Lower leg skin (tissue), 4 donors: ENCODE measurements around the gene FAM114A1. TPM values are rescaled to one million over a fixed set of nuclear protein-coding genes. Genes with fewer than 3 reads are reported as not detected.

Source experiments
- DNase-seq, 2 donors: peaks; one replicate each; pipeline ENCODE4 v3.0.0-alpha.2; 2019; ENCODE audit warnings: low spot score in 2 of 2
- H3K4me3 ChIP-seq: fragments of 200-600 bp; sonication (generic); 2 replicates; pipeline ENCODE4 v1.5.1; 2017; ENCODE audit warnings: mild to moderate bottlenecking, low read depth; ENCODE audit not compliant: poor library complexity, severe bottlenecking
- POLR2A ChIP-seq, 2 donors: fragments of 450-650 bp; IDR thresholded peaks; one replicate each; pipeline ENCODE4 v1.6.1; 2016 to 2017; ENCODE audit warnings: antibody characterized with exemption in 2 of 2, mild to moderate bottlenecking in 1 of 2, moderate library complexity in 1 of 2
- WGBS, 2 donors: methylation state at CpG; one replicate each; pipeline ENCODE4 v1.1.5; 2018; 5-methylcytosine and 5-hydroxymethylcytosine counted together
- intact Hi-C: fragments of 100-400 bp; cut with DNase I; formaldehyde crosslinking; loops from one replicate; pipeline ENCODE4 v1.15.0; 2023; ENCODE audit warnings: low total_unique reads
- total RNA-seq, 4 donors: library from RNA; depleted of rRNA; stranded (reverse); fragments of >200 nt; gene quantifications; one replicate each; pipeline ENCODE4 v1.1.0, GENCODE V29; 2016
- TF ChIP-seq, protein P1 (sequence below), 3 donors: fragments of 450-650 bp; IDR thresholded peaks; one replicate each; pipeline ENCODE4 v1.5.1; 2016; ENCODE audit warnings: antibody characterized with exemption in 3 of 3, mild to moderate bottlenecking in 3 of 3, moderate library complexity in 2 of 3

The FAM114A1 gene
- total RNA-seq, 4 donors from 2014 or later: 49.8 to 71.0 (median 54.6) TPM

DNA sequence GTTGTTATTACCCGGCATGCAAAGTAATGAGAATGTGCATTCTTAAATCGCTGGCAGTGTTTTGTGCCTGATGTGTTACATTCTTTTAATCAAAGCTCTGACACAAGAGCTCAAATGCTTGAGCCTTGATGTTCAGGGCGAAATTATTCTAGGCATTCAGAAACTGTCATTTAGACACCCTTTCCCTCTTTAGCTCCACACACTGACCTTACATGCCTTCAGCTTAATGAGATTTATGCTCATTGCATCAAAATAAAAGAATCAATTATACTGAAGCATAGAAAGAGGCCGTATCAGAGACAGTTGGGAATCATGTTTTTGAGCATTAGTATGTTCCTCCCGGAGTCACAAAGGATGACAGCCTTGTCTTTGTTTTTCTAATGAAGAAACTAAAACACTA lies 56.7 kb downstream of the FAM114A1 start:
- no peak overlapping the region for H3K4me3 ChIP-seq
- no peak for DNase-seq
- intact Hi-C loops: no loop called here
- 62 to 83% methylated on average over 5 of the region's 5 CpGs for WGBS, 2 donors
- TF ChIP-seq POLR2A (IDR thresholded peaks at IDR 0.05): no peak
- TF ChIP-seq, protein P1, sequence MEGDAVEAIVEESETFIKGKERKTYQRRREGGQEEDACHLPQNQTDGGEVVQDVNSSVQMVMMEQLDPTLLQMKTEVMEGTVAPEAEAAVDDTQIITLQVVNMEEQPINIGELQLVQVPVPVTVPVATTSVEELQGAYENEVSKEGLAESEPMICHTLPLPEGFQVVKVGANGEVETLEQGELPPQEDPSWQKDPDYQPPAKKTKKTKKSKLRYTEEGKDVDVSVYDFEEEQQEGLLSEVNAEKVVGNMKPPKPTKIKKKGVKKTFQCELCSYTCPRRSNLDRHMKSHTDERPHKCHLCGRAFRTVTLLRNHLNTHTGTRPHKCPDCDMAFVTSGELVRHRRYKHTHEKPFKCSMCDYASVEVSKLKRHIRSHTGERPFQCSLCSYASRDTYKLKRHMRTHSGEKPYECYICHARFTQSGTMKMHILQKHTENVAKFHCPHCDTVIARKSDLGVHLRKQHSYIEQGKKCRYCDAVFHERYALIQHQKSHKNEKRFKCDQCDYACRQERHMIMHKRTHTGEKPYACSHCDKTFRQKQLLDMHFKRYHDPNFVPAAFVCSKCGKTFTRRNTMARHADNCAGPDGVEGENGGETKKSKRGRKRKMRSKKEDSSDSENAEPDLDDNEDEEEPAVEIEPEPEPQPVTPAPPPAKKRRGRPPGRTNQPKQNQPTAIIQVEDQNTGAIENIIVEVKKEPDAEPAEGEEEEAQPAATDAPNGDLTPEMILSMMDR (IDR thresholded peaks at IDR 0.05): no peak

DNA sequence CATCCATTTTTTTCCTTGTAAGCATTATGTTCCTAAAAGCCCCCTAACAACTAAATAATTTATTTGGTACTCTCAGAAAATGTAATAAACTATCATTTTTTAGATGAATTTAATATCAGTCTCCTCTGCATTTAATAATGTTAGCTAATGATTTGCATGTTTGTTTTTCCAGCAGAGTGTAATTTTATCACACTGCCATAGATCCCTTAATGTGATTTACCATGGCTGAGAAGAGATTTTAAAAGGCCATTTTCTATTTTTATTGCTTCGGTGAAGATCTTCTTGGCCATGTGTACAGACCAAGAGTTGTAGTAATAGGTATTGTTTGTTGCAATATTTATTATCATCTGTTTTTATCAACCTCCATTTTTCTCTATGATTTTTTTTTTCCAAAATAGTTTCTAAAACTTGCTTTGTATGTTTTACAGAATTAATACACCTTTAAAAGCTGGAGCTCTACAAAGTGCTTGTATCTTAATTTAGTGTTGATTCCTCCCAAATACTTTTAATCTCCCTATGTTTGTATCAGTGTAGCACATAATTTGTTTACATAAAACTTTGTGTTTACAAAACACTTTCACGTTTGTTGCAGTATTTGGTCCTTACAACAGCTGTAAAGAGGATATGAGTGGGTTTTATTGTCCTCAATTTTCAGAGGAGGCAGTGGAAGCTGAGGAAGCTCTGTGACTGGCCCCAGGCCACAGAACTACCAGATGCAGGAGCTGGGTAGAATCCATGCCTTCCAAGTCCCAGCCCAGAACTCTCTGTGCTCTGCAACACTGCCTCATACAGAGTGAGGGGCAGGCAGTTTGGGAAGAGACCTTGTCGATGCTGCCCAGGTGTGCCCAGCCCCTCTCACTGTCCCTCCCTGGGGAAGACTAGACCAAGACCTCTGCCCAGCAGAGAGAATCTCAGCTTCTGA lies 58.1 kb downstream of the FAM114A1 start:
- intact Hi-C loops: no loop called here
- DNase-seq: no peak
- H3K4me3 ChIP-seq: no peak overlapping the region
- no peak for TF ChIP-seq POLR2A (IDR thresholded peaks at IDR 0.05)
- TF ChIP-seq, protein P1 (IDR thresholded peaks at IDR 0.05): no peak
- 65 to 76% methylated on average over 3 of the region's 3 CpGs for WGBS, 2 donors

DNA sequence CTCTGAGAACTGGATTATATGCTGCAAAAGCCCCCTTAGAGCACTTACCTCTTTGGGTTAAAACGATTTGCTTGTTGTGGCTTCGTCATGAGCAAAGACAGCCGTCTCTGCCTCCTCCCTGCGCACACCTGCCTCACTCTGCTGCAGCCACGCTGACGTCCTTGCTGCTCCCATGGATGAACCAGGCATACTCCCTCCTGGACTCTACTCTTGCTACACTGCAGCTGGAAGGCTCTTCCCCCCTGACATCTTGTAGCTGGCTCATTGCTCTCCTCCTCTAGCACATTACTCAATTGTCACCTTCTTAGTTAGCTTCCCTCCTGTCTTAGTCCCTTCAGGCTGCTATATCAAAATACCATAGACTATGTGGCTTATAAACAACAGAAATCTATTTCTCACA lies 59.3 kb downstream of the FAM114A1 start:
- no peak for DNase-seq
- 92 to 94% methylated on average over 6 of the region's 6 CpGs for WGBS, 2 donors
- TF ChIP-seq, protein P1 (IDR thresholded peaks at IDR 0.05): no peak
- no peak for TF ChIP-seq POLR2A (IDR thresholded peaks at IDR 0.05)
- no peak overlapping the region for H3K4me3 ChIP-seq
- intact Hi-C loops: no loop called here

DNA sequence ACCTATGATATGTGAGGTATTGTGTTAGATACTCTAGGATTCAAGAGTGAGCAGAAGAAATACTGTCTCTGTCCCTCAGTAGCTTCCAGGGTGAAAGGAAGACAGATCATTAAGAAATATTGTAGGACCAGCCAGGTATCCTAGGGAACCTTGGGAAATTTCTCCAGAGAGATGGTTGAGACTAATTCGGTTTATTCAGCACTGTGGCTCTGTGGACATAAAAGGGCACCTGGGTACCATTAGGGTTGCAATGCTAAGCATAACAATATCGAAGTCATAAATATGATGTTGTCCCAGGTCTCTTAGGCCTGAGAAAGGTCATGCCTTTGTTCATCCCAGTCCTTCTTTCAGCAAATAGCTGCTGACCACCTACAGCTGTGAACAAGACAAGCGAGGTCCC lies 61.0 kb downstream of the FAM114A1 start:
- TF ChIP-seq POLR2A (IDR thresholded peaks at IDR 0.05): no peak
- TF ChIP-seq, protein P1 (IDR thresholded peaks at IDR 0.05): no peak
- intact Hi-C loops: no loop called here
- 88% methylated on average over 3 of the region's 3 CpGs for WGBS, 2 donors
- no peak overlapping the region for H3K4me3 ChIP-seq
- no peak for DNase-seq

DNA sequence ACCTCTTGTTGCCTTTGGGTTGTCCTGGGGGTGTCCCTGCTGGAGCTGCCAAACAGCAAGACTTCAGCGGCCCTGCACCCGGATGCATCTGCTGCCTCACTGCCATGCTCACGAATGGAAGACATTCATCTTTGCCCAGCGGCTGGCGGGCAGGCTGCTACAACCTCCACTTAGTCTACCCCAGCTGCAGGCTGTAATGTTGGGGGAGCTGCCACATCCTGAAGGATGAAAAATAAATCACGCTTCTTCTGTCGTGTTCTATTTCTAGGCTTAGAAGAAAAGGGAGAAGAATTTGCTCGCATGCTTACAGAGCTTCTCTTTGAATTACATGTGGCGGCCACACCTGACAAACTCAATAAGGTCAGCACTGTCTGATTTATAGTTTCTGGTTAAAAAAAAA lies 61.4 kb downstream of the FAM114A1 start:
- 85 to 88% methylated on average over 9 of the region's 9 CpGs for WGBS, 2 donors
- no peak for TF ChIP-seq POLR2A (IDR thresholded peaks at IDR 0.05)
- intact Hi-C loops: no loop called here

DNA sequence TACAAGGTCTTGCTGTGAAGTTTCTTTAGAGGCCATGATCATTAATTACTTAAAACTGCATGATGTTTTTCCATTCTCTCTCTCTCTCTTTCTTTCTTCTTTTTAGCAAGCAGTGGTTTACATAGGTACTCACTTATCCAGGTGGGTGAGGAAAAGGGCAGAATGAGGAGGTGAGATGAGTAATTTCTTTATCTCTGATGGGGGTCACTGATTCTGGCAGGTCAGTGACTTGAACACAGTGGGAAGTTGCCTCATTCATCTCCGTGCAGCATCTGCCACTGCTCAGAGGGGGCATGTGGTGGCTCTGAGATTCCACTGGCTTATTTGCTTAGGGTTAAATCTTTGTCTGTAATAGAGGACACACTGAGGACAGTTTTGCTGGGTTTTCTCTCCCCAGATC lies 62.6 kb downstream of the FAM114A1 start:
- intact Hi-C loops: no loop called here
- WGBS, 2 donors: 53 to 73% methylated on average over 1 of the region's 1 CpG
- H3K4me3 ChIP-seq: no peak overlapping the region
- TF ChIP-seq, protein P1 (IDR thresholded peaks at IDR 0.05): no peak
- no peak for TF ChIP-seq POLR2A (IDR thresholded peaks at IDR 0.05)
- DNase-seq: no peak

More for the DNA sequence above, 61.4 kb downstream of the FAM114A1 start:
- no peak overlapping the region for H3K4me3 ChIP-seq
- DNase-seq: no peak
